ENCODE measurements around the gene PRR5. TPM values are rescaled to one million over a fixed set of nuclear protein-coding genes. Genes with fewer than 3 reads are reported as not detected.
A peak's percentile ranks its signal among the peaks of the same experiment; 100 is the strongest.
"Not testable (repeated sequence)": the region's sequence is repeated elsewhere in the genome, so short reads cannot be mapped to it uniquely, and the experiment has no call there.

PRR5 gene
- polyA plus RNA-seq, 1 donor: 39.0 TPM

DNA sequence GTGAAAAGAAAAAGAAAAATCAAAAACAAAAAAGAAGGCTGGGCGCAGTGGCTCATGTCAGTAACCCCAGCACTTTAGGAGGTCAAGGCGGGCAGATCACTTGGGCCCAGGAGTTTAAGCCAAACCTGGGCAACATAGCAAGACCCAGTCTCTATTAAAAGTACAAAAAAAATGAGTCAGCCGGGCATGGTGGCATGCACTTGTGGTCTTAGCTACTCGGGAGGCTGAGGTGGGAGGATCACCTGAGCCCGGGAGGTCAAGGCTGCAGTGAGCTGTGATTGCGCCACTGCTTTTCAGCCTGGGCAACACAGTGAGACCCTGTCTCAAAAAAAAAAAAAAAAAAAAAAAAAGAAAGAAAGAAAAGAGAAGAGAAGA, 26.0 kb upstream of the PRR5 start:
- not testable (repeated sequence) for DNase-seq

DNA sequence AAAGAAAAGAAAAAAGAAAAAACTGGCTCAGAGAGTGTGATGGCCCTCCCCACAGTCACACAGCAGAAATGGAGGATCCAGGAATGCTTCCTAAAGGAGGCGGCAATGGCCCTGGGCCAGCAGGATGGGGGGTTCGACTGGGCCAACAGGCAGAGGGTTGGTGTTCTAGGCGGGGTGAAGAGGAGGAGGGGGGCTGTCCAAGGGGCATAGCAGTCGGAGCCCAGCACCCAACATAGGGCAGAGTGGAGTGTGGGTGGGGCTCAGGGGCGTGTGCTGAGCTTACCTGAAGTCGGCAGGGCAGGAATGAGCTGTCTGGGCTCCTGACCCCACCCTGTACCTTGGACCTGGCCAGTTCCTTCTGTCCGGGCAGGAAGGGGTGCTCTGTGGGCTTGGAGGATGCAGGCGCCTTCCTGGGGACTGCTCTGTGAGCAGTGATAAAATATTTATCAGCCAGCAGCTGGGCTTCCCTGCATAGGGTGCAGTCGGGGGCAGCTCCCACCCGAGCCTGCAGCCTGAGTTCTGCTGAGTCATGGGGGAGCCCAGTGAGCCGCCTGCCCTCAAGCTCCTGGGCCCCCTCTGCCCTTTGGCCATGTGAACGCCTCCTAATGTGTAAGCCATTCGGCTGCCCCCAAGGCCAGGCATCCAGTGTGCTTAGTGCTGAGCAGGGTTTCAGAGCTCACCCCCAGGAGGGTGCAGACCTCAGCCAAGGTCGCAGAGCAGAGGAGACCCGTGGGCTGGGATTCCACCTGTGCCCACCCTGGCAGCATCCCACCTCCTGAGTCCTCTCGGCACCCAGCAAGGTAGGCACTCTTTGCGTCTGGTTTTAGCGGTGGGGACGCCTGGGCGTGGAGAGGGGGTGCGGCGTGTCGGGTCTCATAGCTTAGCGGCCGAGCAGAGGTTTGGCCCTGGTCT, 25.3 kb upstream of the PRR5 start:
- no peak for DNase-seq

DNA sequence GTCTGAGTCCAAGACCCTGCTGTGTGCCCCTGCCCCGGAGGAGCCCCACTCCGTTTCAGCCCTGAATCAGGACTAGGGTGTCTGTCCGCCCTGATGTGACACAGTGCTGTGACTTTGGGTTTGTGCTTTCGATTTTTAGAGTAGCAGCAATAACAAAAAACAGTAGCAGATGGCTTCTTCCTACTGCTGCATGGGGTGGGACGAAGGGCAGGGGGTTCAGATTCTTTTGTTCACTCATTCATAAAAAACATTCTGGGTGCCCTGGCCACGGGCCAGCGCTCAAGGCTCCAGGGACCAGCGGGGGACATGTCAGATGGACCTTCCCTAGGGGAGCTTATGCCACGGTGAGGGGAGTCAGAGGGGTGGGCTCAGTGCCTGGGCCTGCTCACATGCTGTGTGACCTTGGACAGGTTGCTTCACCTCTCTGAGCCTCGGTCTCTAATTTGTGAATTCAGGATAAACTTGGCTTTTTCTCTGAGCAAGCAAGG, 24.6 kb upstream of the PRR5 start:
- no peak for DNase-seq

DNA sequence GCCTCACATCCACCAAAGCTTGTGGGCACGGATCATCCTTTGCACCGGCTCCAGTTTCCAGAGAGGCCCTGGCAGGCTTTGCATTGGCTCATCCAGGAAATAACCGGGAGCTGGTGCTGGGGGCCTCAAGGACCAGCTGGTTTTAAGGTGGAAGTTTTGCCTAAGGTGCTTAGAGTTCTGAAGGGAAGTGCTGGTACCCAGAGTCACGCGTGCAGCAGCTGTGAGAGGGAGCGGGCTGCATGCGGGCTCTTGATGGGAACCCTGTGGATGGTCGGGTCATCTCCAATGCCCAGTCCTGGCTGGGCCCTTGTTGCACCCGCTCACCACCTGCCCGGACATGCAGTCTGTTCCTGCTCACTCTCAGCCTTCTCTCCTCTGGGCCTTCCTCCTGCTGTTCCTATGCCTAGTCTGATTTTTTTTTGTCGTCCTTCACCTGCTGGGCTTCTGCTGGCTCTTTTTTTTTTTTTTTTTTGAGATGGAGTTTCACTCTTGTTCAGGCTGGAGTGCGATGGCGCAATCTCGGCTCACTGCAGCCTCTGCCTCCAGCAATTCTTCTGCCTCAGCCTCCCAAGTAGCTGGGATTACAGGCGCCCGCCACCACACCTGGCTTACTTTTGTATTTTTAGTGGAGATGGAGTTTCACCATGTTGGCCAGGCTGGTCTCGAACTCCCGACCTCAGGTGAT, 24.0 kb upstream of the PRR5 start:
- no peak for DNase-seq

DNA sequence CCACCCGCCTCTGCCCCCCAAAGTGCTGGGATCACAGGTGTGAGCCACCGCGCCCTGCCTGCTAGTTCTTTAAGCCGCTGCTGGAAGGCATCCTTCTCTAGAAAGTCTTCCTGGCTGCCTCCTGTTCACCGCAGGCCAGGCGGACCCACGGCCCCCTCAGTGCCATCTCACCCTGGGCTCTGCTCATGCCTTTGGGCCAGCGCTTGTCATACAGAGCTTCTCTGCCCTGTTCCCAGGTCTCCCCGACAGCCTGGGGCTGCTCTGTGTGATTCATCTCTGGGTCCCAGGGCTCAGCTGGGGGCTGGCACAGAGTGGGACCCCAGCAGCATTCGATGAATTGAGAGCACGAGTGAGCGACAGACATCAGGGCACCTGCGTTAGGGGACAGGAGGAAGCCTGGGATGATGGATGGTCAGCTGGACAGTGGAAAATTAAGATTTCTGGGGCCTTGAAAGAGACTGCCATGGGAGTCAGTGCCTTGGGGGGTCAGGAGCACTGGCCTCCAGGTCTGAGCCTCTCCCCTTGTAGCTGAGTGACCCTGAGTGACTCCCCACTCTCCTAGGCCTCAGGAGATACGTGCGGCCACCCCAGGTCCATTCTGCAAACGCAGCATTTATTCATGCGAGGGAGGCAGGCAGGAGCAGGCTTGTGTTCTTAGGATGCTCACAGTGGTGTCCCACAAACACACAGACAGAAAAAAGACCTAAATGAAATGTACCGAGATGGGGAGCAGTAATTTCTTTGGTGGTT, 23.3 kb upstream of the PRR5 start:
- no peak for DNase-seq

DNA sequence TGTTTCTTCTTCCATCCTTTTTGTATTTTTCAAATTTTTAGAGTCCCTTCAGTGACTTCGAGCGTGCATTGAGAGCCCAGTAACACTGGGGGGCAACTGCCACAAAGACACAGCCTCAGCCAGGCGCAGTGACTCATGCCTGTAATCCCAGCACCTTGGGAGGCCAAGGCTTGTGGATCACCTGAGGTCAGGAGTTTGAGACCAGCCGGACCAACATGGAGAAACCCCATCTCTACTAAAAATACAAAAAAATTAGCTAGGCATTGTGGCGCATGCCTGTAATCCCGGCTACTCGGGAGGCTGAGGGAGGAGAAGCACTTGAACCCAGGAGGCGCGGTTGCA, 22.7 kb upstream of the PRR5 start:
- not testable (repeated sequence) for DNase-seq

DNA sequence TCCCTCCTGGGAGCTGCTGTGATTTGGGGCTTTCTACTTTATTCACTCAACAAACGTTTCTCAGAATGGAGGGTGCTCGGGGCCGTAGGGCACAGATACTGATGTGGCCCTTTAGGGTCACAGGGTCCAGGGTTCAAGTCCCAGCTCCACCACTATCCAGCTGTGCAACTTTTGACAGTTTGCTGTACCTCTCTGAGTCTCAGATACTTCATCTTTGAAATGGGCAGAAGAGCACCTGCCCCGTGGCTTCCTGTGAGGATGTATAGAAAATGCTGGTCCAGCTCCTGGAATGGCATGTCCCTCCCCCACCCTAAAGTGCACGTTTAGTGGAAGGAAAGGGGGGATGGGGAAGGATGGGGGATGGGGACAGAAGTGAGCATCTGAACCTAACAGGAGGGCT, 21.9 kb upstream of the PRR5 start:
- DNase-seq: no peak

DNA sequence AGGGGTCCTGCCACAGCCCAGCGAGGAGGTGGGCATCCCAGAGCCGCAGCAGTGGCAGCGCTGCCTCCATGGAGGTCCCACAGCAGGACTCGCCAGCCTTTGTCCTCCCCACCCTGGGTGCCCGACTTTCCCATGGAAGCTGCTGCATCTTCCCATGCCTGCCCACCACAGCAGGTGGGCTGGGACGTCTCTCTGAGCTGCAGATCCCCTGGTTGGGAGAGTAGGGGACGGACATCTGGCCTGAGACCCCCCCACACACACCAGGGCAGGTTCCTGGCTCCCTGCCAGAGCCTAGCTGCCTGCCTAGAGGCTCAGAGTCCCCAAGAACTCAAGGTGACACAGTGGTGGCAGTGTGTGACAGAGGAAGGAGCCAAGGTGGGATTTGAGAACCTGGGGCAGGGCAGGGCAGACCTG, 21.5 kb upstream of the PRR5 start:
- no peak for DNase-seq

DNA sequence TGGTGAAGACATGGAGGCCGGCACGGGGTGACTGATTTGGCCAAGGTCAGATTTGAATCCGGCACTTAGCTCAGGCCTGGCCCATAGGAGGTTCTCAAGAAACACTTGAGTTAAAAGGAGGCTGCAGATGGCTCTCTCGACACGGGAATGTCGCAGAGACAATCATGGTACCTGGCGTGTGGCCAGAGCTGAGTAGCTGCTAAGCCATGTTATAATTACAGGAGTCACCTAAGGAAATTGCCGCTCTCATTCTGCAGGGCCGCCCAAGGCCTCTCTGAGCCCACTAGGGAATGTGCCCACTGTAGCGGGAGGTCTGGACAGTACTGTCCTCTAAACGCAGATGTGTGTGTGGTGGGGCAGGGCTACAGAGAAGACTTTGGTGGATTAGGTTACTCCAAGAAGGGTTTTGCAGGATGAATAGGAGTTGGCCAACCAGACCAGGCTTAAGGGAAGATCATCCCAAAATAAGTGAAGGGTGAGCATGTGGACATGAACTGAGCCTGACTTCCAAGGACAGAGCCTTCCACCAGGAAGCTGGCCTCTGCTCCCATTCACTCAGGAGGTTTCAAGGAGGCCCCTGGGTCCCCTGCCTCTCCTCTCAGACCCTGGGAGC, 19.3 kb upstream of the PRR5 start:
- no peak for DNase-seq

DNA sequence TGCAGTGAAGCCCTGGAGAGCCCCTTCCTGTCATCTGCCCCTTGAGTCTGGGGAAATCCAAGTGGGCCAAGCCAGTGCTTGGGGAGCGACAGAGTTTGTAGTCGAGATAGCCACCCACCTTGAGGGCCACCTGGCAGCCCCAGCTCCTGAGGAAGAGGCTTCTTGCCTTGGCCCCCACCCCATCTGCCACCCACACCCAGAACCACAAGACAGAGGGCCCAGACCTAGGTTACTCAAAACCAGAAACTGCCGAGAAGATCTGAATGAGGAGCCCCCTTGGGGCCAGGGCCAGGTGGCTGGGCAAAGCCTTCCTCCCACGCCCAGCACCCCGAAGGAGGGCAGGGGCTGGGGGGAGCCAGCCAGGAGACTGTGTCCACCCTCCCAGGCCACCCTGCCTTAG, 18.8 kb upstream of the PRR5 start:
- no peak for DNase-seq

DNA sequence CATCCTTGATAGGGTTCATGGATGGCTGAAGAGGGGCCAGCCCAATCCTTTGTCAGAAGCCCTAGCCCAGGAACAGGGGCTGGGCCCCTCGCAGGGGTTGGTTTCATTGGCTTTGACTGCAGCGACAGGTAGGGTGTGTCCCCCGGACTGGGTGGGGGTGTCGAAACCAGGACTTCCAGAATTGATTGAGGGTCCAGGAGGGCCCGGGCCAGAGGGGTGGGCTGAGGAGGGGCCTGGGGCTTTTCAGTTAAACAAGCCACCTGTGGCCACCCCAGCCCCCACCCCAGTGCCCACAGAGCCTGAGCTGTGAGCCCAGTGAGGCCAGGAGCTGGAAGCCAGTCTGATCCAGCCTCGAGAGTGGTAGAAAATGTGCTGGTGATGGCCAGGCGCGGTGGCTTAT, 18.1 kb upstream of the PRR5 start:
- no peak for DNase-seq

DNA sequence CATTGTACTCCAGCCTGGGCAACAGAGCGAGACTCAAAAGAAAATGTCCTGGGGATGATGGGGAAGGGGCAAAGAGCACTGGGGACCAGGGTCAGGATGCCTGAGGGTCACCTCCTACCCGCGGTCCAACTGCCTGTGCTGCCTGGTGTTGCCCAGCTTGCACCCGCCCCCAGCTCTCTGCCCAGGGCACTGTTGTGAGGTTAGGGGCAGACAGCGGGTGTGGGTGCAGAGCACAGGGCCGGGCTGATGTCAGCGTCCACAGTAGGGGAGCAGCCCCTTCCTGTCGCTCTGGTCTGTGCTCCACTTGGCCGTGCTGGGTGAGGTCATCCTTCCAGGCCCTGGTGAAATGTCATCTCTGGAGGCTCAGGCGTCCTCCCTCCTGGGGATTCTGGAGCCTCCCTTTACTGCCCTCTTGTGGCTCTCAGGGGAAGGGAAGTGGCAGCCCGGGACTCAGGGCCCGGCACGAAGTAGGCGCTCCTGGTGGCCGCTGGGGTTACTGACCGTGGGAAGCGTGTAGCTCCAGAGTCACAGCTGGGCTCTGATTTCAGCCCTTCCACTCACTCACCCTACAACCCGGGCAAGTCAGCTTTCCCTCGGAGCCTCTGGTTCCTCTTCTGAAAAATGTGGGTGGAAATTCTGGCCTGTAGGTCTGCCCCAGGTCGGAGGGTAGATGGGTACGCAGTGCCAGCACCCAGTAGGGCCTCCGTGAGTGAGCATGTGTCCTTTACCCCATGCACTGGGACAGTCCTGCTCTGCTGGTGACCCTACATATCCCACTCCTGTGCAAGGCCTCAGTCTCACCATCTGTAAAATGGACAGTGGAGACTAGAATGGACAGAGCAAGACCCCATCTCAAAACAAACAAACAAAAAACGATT, 17.3 kb upstream of the PRR5 start:
- peak; percentile 72 for DNase-seq

DNA sequence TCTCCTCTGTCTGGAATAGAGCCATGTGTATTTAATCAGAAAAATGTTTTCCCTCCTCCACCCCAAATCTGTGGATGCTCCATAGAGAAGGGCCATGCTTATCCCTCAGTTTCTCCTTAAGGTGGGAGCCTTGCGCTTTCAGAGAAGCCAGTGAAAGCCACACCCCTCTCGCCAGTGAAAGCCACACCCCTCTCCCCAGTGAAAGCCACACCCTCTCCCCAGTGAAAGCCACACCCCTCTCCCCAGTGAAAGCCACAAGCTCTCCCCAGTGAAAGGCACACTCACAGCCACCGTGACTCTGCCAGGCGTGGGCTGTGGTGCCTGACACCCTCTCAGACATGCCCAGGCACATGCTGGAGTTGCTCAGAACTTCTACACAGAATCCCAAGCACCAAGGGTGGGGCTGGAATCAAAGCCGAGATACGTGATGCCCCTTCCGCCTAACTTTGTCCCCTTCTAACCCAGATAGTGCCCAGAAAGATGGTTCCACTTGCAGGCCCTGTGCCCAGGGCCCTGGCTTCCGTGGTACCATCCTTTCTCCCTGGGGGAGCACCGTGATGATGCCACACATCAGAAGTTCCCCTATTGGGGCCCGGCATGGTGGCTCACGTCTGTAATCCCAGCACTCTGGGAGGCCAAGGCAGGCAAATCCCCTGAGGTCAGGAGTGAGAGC, 16.5 kb upstream of the PRR5 start:
- no peak for DNase-seq

DNA sequence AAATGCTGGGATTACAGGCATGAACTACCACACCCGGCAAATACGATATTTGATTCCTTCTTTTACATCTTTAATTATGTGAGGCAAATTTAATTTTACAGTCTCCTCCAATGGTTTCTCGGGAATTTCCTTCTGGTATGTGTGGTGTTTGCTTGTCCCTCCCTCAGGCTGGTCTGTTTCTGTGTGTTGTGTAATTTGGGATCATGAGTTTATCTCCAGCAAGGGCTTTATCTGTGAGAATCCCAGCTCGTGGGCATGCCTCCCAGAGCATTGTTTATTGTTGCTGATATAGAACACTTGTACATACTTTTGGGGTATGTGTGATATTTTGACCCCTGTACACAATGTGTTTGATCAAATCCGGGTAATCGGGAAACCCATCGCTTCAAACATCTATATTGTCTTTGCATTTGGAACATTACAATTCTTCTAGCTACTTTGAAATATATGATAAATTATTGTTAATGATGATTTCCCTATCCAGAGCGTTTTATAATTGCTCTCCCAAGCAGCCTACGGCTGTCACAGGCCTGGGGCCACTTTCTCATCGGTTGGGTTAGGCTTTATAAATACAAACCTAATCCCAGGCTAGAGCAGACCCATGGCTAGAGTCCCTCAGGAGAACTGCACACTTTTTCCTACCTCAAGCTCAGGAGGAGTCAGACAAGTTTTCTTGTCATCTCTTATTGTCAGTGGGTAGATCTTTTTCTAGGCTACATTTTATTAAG, 15.0 kb upstream of the PRR5 start:
- no peak for DNase-seq

DNA sequence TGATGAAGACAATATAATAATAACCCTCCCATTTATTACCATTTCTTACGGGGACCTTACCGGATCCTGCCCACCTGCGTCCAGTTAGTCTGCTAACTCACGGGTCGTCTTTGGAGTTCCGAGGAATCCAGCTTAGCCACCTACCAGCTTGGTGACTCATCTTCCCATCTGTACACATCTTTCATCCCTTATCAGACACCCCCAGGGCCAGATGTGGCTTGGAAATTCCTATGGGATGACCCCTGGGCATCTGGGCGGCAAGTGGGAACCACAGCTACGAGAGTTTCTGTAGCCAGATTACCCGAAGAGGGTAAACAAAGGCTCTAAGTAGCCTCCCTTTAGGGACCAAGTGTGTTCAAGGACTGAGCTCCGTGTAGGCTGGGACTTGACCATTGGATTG, 12.8 kb upstream of the PRR5 start:
- DNase-seq: no peak

DNA sequence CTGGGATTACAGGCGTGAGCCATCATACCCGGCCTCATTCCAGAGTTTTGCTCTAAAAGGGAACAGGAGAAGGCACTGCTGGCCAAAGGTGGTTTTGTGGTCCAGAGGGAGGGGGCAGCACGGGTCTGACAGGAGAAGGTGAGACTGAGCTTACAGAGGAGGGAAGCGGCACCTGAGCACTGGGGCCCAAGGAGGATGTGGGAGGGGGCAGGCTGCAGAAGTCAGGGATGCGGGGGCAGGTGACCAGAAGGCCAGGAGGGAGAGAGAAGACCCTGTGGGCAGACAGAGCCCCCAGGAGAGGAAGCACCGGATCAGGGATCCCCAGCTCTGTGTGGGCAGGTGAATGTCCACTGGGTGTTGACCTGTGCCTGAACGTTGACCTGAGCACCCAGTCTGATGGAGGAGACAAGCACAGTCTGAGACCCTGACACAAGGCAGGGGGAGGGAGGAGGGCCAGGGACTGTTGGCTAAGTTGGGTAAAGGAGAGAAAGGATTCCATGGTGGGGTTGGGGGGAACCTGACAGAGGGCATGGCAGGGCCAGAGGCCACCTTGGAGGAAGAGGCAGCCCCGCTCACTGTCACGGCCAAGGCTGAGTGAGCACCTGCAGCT, 12.0 kb upstream of the PRR5 start:
- no peak for DNase-seq

DNA sequence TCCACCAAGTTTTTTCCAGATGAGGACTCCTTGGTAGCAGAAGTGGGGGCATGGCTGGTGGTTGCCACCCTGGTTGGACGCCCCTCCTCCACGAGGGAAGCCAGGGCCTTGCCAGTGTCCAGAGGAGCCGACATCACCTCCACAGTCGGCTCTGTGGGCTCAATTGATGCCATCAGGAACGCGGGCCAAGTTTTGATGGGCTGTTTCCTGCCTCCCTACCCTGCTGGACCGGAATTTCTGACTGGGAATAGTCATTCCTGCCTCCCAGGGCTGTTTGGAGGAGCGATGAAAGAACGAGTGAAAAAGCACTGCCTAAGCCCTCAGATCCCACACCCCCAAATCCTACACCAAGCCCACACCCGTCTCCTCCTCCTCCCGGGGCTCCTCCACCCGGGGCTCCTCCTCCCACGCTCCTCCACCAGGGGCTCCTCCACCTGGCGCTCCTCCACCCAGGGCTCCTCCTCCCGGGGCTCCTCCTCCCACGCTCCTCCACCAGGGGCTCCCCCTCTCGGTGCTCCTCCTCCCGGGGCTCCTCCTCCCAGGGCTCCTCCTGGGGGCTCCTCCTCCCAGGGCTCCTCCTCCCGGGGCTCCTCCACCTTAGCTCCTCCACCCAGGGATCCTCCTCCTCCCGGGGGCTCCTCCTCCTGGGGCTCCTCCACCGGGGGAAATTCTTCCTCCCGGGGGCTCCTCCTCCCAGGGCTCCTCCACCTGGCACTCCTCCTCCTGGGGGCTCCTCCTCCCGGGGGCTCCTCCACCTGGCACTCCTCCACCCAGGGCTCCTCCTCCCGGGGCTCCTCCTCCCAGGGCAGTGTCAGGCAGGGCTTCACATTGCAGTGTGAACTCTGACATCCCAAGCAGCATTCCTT, 10.0 kb upstream of the PRR5 start:
- DNase-seq: no peak

DNA sequence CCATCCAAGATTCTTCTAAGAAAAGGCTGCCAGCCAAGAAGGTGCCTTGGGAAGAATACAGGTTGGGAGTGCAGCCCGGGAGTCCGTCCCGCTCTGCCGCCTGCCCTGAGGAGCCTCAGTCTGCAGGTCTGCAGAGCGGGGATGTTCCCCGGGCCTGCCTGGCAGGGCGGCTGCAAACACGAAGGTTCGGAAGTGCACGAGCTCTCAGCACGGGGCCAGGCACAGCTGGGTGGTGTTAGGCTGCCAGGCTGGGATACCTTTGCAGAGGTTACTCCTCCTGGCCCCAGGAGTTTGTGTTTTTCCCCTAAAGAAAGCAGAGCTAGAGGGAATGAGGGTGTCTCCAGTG, 9.4 kb upstream of the PRR5 start:
- DNase-seq: no peak

DNA sequence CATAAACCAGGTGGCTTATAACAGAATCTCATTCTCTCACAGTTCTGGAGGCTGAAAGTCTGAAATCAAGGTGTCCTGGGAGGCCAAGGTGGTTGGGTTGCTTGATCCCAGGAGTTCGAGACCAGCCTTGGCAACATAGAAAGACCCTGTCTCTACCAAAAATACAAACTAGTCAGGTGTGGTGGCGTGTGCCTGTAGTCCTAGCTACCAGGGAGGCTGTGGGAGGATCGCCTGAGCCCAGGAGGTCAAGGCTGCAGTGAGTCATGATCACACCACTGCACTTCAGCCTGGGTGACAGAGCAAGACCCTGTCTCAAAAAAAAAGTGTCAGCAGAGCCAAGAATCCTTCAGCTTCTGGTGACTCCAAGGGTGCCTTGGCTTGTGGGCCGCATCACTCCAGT, 8.9 kb upstream of the PRR5 start:
- no peak for DNase-seq

Measured in hindlimb muscle (tissue), 1 donor.